A549 (cell line): ENCODE measurements around the gene HPD.

ENCODE experiments used
- CBX2 ChIP-seq: fragments of 200-600 bp; sonication (generic); IDR thresholded peaks from 2 replicates; pipeline ENCODE4 v1.6.1; 2016; ENCODE audit warnings: low read depth, mild to moderate bottlenecking, borderline replicate concordance
- CEBPB ChIP-seq, 2 experiments: fragments of >200 bp in 1 of 2; sonication (Bioruptor Twin) in 1 of 2; formaldehyde crosslinking in 1 of 2; IDR thresholded peaks; 2 replicates each; pipeline ENCODE4 v1.6.1; 2012 to 2016
- CTCF ChIP-seq: fragments of >200 bp; sonication (Bioruptor Twin); formaldehyde crosslinking; IDR thresholded peaks from 3 replicates; pipeline ENCODE4 v1.5.1; 2016

DNA sequence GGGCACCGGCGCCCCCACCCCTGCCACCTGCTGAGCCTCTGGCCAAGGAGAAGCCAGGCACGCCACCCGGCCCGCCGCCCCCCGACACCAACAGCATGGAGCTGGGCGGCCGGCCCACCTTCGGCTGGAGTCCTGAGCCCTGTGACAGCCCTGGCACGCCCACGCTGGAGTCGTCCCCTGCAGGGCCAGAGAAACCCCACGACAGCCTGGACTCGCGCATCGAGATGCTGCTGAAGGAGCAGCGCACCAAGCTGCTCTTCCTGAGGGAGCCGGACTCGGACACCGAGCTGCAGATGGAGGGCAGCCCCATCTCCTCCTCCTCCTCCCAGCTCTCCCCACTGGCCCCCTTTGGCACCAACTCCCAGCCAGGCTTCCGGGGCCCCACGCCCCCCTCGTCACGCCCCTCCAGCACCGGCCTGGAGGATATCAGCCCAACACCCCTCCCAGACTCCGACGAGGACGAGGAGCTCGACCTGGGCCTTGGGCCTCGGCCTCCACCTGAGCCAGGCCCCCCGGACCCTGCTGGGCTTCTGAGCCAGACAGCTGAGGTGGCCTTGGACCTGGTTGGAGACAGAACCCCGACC is 48.3 kb downstream of the HPD start:
- TF ChIP-seq CEBPB (IDR thresholded peaks at IDR 0.05): no peak
- no peak for TF ChIP-seq CTCF
- no peak for TF ChIP-seq CBX2
